OCI-LY3 (cell line): ENCODE measurements around the gene WHRN.

Experiments
- EZH2phosphoT487 ChIP-seq: fragments of 200-600 bp; shearing (Covaris generic); IDR thresholded peaks from 2 replicates; pipeline ENCODE4 v1.6.1; 2018; ENCODE audit warnings: antibody characterized with exemption, mixed run types, low read depth
- TF ChIP-seq, protein P1 (sequence below): fragments of 200-600, 300-600 bp; sonication (generic); IDR thresholded peaks from 2 replicates; pipeline ENCODE4 v1.5.1; 2014; ENCODE audit warnings: antibody characterized with exemption, low read length, low read depth

DNA sequence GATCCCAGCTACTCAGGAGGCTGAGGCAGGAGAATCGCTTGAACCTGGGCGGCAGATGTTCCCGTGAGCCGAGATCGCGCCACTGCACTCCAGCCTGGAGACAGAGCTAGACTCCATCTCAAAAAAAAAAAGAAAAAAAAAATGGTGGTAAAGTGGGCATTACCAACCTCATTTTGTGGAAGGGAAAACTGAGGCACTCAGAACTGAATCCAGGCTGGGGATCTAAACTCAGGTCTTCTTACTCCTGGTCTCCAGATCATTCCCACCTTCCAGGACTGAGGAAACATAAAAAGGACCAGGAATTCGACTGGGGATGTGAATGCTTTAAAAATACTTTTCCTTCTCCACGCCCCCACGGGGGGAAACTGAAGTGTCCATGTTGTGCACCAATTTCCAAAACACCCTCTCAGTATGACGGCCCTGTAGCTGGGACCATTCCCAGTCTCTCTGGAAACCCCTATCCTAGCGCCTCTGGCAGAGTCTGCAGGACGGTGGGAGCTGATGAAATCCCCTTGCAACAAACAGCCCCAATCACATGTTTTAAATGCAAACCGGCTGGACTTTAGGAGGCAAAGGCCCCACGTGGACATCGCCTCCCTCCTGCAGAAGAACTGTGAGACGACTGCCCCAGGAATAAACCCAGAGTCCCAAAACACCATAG, 108.6 kb downstream of the WHRN start:
- TF ChIP-seq, protein P1, sequence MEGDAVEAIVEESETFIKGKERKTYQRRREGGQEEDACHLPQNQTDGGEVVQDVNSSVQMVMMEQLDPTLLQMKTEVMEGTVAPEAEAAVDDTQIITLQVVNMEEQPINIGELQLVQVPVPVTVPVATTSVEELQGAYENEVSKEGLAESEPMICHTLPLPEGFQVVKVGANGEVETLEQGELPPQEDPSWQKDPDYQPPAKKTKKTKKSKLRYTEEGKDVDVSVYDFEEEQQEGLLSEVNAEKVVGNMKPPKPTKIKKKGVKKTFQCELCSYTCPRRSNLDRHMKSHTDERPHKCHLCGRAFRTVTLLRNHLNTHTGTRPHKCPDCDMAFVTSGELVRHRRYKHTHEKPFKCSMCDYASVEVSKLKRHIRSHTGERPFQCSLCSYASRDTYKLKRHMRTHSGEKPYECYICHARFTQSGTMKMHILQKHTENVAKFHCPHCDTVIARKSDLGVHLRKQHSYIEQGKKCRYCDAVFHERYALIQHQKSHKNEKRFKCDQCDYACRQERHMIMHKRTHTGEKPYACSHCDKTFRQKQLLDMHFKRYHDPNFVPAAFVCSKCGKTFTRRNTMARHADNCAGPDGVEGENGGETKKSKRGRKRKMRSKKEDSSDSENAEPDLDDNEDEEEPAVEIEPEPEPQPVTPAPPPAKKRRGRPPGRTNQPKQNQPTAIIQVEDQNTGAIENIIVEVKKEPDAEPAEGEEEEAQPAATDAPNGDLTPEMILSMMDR = no peak
- TF ChIP-seq EZH2phosphoT487 = no peak
